ENCODE measurements around the gene P2RY13.

Gene P2RY13

DNA sequence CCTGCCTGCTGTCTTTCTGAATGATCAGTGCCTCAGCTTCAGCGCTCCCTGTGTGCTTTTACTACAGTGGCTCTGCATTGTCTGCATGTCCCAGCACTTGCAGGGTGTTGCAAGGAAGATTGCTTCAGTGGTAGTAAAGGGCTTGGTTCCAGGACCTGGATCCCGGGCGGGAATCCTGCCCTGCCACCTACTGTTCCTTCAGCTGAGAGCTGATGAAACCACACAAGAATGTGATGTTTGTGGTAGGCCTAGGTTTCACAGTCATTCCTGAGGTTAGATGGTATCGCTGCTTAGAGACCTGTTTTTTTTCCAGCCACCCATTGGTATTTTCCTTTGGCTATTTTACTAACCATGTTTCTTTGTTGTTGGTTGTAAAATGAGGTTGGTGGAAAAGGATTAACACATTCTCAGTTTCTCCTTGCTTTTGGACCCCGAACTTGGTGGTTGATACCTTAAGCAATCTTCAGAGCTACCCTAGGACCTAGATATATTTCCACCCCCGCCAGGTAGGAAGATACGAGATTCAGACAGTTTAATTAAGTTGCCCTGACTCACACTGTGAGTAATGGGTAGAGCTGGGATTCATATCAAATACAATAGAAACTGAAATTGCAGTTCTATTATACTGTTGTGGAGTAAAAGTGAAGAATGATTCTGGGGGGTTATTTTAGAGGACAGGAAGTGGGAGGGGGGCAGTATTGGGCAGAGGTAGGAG, 24.1 kb downstream of the P2RY13 start:
- DNase-seq: peak; percentile 33
- Histone ChIP-seq H3K4me1 (ENCODE audit: low read length) (peaks cover 11% of the 10 kb centered on the region), H3K9ac (ENCODE audit: low read length) (no peak overlapping the region), H2AFZ (ENCODE audit: low read length) (no peak overlapping the region), H4K20me1 (ENCODE audit: insufficient read depth, low read length) (no peaks in the 10 kb centered on the region), H3K4me2 (ENCODE audit: low read depth, low read length) (peak overlapping the region; percentile 2; the same call in 1 of the 2 replicates), H3K4me3 (ENCODE audit: low read length) (no peak overlapping the region), H3K27ac (ENCODE audit: low read length) (no peak overlapping the region), H3F3A (ENCODE audit: insufficient read depth, low read length) (no peaks in the 10 kb centered on the region), H3K9me3 (replicated peaks; ENCODE audit: insufficient read depth, low read length) (no peaks in the 10 kb centered on the region), H3K9me2 (replicated peaks; ENCODE audit: insufficient read depth, low read length) (no peaks in the 10 kb centered on the region), H3K27me3 (replicated peaks; ENCODE audit: insufficient read depth, low read length) (no peaks in the 10 kb centered on the region), H3K79me2 (ENCODE audit: low read length) (no peaks in the 10 kb centered on the region), H3K36me3 (replicated peaks; ENCODE audit: insufficient read depth, low read length) (no peaks in the 10 kb centered on the region)
- TF ChIP-seq, protein P1, sequence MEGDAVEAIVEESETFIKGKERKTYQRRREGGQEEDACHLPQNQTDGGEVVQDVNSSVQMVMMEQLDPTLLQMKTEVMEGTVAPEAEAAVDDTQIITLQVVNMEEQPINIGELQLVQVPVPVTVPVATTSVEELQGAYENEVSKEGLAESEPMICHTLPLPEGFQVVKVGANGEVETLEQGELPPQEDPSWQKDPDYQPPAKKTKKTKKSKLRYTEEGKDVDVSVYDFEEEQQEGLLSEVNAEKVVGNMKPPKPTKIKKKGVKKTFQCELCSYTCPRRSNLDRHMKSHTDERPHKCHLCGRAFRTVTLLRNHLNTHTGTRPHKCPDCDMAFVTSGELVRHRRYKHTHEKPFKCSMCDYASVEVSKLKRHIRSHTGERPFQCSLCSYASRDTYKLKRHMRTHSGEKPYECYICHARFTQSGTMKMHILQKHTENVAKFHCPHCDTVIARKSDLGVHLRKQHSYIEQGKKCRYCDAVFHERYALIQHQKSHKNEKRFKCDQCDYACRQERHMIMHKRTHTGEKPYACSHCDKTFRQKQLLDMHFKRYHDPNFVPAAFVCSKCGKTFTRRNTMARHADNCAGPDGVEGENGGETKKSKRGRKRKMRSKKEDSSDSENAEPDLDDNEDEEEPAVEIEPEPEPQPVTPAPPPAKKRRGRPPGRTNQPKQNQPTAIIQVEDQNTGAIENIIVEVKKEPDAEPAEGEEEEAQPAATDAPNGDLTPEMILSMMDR (IDR thresholded peaks at IDR 0.05; ENCODE audit: low read length): 0 out of 2 replicates have a peak, but pooled peaks have one; percentile 7
- TF ChIP-seq EZH2phosphoT487 (IDR thresholded peaks at IDR 0.05; ENCODE audit: low read length): no peak

DNA sequence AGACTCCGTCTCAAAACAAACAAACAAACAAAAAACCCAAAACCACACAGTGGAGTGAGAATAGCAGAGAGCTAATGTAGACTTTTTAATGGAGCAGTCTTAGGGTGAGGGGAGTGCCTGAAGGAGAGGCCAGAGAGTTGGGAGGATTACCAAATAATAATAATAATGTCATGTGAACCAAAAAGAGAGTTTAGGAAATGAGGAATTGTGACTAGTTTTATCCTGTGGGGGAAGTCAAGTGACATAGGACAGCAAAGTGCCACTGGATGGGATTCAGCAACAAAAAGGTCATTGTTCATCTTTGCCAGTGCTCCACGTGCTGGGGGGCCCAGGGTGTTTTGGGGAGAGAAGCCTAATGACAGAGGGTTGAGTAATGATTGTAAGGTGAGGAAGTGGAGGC, 25.6 kb downstream of the P2RY13 start:
- Histone ChIP-seq H3K9me2 (replicated peaks; ENCODE audit: insufficient read depth, low read length) (no peaks in the 10 kb centered on the region), H3K79me2 (ENCODE audit: low read length) (no peaks in the 10 kb centered on the region), H2AFZ (ENCODE audit: low read length) (no peak overlapping the region), H3K27me3 (replicated peaks; ENCODE audit: insufficient read depth, low read length) (no peaks in the 10 kb centered on the region), H3K36me3 (replicated peaks; ENCODE audit: insufficient read depth, low read length) (no peaks in the 10 kb centered on the region), H3K9ac (ENCODE audit: low read length) (no peak overlapping the region), H3K4me2 (ENCODE audit: low read depth, low read length) (no peak overlapping the region), H3K4me3 (ENCODE audit: low read length) (no peak overlapping the region), H3K9me3 (replicated peaks; ENCODE audit: insufficient read depth, low read length) (no peaks in the 10 kb centered on the region), H3F3A (ENCODE audit: insufficient read depth, low read length) (no peaks in the 10 kb centered on the region), H3K27ac (ENCODE audit: low read length) (no peak overlapping the region), H3K4me1 (ENCODE audit: low read length) (peaks cover 11% of the 10 kb centered on the region), H4K20me1 (ENCODE audit: insufficient read depth, low read length) (no peaks in the 10 kb centered on the region)
- TF ChIP-seq EZH2phosphoT487 (IDR thresholded peaks at IDR 0.05; ENCODE audit: low read length) (no peak), EZH2 (optimal IDR thresholded peaks at IDR 0.05; ENCODE audit: low read depth, low read length) (no peak)
- TF ChIP-seq, protein P1 (IDR thresholded peaks at IDR 0.05; ENCODE audit: low read length): no peak
- no peak for DNase-seq

DNA sequence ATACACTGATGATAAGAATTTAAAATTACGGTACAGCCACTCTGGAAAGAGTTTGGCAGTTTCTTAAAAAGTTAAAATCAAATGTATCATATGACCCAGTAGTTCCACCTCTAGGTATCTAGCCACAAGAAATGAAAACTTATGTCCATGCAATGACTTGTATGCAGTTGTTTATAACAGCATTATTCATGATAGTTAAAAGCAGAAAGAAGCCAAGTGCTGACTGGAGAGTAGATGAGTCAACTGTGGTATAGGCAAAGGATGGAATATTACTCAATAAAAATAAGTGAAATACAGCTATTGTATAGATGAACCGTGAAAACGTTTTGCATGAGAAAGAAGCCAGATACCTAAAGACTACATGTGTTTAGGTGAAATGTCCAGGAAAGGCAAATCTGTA, 27.6 kb downstream of the P2RY13 start:
- Histone ChIP-seq H3K27ac (ENCODE audit: low read length) (no peak overlapping the region), H3K9me3 (replicated peaks; ENCODE audit: insufficient read depth, low read length) (no peaks in the 10 kb centered on the region), H3K9ac (ENCODE audit: low read length) (no peak overlapping the region), H3F3A (ENCODE audit: insufficient read depth, low read length) (no peaks in the 10 kb centered on the region), H3K4me2 (ENCODE audit: low read depth, low read length) (no peak overlapping the region), H3K9me2 (replicated peaks; ENCODE audit: insufficient read depth, low read length) (no peaks in the 10 kb centered on the region), H4K20me1 (ENCODE audit: insufficient read depth, low read length) (no peaks in the 10 kb centered on the region), H3K4me3 (ENCODE audit: low read length) (no peak overlapping the region), H2AFZ (ENCODE audit: low read length) (no peak overlapping the region), H3K79me2 (ENCODE audit: low read length) (no peaks in the 10 kb centered on the region), H3K27me3 (replicated peaks; ENCODE audit: insufficient read depth, low read length) (no peaks in the 10 kb centered on the region), H3K4me1 (ENCODE audit: low read length) (peaks cover 11% of the 10 kb centered on the region), H3K36me3 (replicated peaks; ENCODE audit: insufficient read depth, low read length) (no peaks in the 10 kb centered on the region)
- TF ChIP-seq, protein P1 (IDR thresholded peaks at IDR 0.05; ENCODE audit: low read length): no peak
- TF ChIP-seq EZH2phosphoT487 (IDR thresholded peaks at IDR 0.05; ENCODE audit: low read length): no peak
- no peak for TF ChIP-seq EZH2 (optimal IDR thresholded peaks at IDR 0.05; ENCODE audit: low read depth, low read length)
- no peak for DNase-seq
